ENCODE data around the gene WIPF2.

DNA sequence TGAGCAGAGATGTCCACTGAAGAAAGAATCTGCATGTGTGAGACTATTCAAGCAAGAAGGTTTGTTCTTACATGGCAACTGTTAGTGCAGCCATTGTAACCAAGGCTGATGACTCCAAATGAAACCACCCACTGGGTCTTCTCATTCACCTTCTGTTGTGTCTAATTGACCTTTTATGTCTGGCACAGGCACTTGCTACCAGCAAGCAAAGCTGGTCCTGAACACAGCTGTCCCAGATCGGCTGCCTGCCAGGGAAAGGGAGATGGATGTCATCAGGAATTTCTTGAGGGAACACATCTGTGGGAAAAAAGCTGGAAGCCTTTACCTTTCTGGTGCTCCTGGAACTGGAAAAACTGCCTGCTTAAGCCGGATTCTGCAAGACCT is 72.2 kb downstream of the WIPF2 start:
- TF ChIP-seq CTCF (IDR thresholded peaks at IDR 0.05) (no peak), POLR2A (IDR thresholded peaks at IDR 0.05) (no peak)
